Esophagus squamous epithelium (tissue), 4 donors: Measurements from ENCODE around the gene PHLPP1.

Source experiments
- POLR2A ChIP-seq, 4 donors: fragments of 450-650 bp; IDR thresholded peaks; one replicate each; pipeline ENCODE4 v1.6.1; 2017; ENCODE audit warnings: antibody characterized with exemption in 4 of 4, mild to moderate bottlenecking in 4 of 4, moderate library complexity in 3 of 4
- TF ChIP-seq, protein P1 (sequence below), 6 experiments: fragments of 450-650 bp in 4 of 6; fragments of 200-600 bp in 2 of 6; sonication (generic) in 2 of 6; IDR thresholded peaks; one replicate each; pipeline ENCODE4 v1.5.1; 2016 to 2019; ENCODE audit warnings: antibody characterized with exemption in 6 of 6, mild to moderate bottlenecking in 4 of 6, moderate library complexity in 4 of 6

DNA sequence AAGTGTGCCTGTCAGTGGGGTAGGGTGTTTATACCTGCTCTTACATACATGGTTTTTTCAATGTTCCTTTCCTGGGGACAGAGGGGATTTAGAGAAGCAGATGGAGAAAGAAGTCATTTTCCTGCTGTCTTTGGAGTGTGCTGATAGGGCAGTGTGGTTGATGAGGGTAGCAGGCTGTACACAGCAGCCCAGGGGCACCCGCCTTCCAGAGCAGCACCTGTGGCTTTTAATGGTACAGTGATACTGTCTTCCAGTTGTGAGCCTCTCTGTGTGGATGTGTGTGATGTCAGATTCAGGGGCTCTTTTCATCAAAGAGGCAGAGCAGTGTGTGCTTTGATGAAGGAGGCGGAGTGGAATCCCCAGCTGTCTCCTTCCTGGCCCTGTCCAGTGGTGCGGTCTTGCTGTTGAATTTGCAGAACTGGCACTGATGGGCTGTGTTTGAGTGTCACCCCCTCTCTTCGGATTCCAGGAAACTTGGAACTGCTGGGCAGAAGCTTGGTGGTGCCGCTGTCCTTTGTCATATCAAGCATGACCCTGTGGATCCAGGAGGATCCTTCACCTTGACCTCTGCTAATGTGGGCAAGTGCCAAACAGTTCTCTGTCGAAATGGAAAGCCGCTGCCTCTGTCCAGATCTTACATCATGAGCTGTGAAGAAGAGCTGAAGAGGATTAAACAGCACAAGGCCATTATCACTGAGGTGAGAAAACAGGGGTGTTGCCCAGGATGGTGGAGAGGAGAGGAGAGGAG, 259.8 kb downstream of the PHLPP1 start:
- TF ChIP-seq, protein P1, sequence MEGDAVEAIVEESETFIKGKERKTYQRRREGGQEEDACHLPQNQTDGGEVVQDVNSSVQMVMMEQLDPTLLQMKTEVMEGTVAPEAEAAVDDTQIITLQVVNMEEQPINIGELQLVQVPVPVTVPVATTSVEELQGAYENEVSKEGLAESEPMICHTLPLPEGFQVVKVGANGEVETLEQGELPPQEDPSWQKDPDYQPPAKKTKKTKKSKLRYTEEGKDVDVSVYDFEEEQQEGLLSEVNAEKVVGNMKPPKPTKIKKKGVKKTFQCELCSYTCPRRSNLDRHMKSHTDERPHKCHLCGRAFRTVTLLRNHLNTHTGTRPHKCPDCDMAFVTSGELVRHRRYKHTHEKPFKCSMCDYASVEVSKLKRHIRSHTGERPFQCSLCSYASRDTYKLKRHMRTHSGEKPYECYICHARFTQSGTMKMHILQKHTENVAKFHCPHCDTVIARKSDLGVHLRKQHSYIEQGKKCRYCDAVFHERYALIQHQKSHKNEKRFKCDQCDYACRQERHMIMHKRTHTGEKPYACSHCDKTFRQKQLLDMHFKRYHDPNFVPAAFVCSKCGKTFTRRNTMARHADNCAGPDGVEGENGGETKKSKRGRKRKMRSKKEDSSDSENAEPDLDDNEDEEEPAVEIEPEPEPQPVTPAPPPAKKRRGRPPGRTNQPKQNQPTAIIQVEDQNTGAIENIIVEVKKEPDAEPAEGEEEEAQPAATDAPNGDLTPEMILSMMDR (IDR thresholded peaks at IDR 0.05): no peak
- TF ChIP-seq POLR2A (IDR thresholded peaks at IDR 0.05): no peak
